ENCODE data around the gene NTM.

Gene NTM

GRCh38 chr11:131637469-131638175 is 267.2 kb downstream of the NTM start:
- DNase-seq, result no peak

- no peak for DNase-seq
These were observed 268.5 kb downstream of the NTM start for GRCh38 chr11:131638889-131639288.

GRCh38 chr11:131640320-131640719 is 269.9 kb downstream of the NTM start:
- DNase-seq, result no peak

GRCh38 chr11:131642756-131643531 is 272.5 kb downstream of the NTM start:
- peak in 1 of 56 donors; percentile 33 for DNase-seq

- no peak for DNase-seq
These were observed 273.9 kb downstream of the NTM start for GRCh38 chr11:131644204-131644795.

- DNase-seq, result no peak
These were observed 274.8 kb downstream of the NTM start for GRCh38 chr11:131645237-131645636.

GRCh38 chr11:131649856-131650255 is 279.4 kb downstream of the NTM start:
- no peak for DNase-seq

GRCh38 chr11:131652231-131652630 is 281.8 kb downstream of the NTM start:
- no peak for DNase-seq

GRCh38 chr11:131653260-131653659 is 282.8 kb downstream of the NTM start:
- peak in 4 of 56 donors; percentile 40 to 47 (median 44) for DNase-seq

- DNase-seq, result no peak
These were observed 284.4 kb downstream of the NTM start for GRCh38 chr11:131654849-131655248.

GRCh38 chr11:131656179-131656838 is 285.9 kb downstream of the NTM start:
- no peak for DNase-seq

GRCh38 chr11:131656839-131657211 is 286.4 kb downstream of the NTM start:
- no peak for DNase-seq

- DNase-seq, result no peak
These were observed 288.0 kb downstream of the NTM start for GRCh38 chr11:131658414-131658813.

GRCh38 chr11:131658952-131659351 is 288.5 kb downstream of the NTM start:
- no peak for DNase-seq

GRCh38 chr11:131659931-131660330 is 289.5 kb downstream of the NTM start:
- peak in 1 of 56 donors; percentile 26 for DNase-seq

GRCh38 chr11:131661132-131661531 is 290.7 kb downstream of the NTM start:
- DNase-seq, result no peak

GRCh38 chr11:131662317-131662972 is 292.0 kb downstream of the NTM start:
- peak in 8 of 56 donors; percentile 24 to 61 (median 35) for DNase-seq

- no peak for DNase-seq
These were observed 292.6 kb downstream of the NTM start for GRCh38 chr11:131662993-131663392.

GRCh38 chr11:131663405-131664200 is 293.2 kb downstream of the NTM start:
- DNase-seq, result peak in 50 of 56 donors; percentile 39 to 95 (median 69)

GRCh38 chr11:131664293-131664692 is 293.9 kb downstream of the NTM start:
- DNase-seq, result no peak

Measured in amygdala (tissue), 56 donors.